ENCODE measurements around the gene L3MBTL1.
A peak's percentile ranks its signal among the peaks of the same experiment; 100 is the strongest.

Gene L3MBTL1

DNA sequence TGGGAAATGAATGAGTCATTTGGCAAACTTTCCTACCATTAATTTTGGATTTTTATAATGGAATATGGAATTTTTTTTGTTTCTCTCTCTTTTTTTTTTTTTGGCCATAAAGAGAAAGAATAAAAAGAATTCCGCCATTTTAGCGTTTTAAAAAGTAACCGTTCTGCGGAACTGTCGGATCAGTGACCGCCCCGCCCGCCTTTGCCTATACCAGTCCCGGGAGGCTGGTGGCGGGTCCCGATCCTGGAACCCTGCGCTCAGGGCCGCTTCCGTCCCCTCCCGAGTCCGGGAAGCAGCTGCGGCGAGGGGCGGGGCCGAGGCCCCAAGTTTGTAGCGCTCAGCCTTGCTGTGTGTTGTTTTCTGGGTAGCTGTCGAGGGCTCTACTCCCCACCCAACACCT, 609 bp downstream of the L3MBTL1 start:
- TF ChIP-seq, protein P1, sequence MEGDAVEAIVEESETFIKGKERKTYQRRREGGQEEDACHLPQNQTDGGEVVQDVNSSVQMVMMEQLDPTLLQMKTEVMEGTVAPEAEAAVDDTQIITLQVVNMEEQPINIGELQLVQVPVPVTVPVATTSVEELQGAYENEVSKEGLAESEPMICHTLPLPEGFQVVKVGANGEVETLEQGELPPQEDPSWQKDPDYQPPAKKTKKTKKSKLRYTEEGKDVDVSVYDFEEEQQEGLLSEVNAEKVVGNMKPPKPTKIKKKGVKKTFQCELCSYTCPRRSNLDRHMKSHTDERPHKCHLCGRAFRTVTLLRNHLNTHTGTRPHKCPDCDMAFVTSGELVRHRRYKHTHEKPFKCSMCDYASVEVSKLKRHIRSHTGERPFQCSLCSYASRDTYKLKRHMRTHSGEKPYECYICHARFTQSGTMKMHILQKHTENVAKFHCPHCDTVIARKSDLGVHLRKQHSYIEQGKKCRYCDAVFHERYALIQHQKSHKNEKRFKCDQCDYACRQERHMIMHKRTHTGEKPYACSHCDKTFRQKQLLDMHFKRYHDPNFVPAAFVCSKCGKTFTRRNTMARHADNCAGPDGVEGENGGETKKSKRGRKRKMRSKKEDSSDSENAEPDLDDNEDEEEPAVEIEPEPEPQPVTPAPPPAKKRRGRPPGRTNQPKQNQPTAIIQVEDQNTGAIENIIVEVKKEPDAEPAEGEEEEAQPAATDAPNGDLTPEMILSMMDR (IDR thresholded peaks at IDR 0.05; ENCODE audit: borderline replicate concordance, insufficient read depth, low read depth, low read length): no peak

GRCh38 chr20:43508604-43509040, 1.1 kb downstream of the L3MBTL1 start:
- TF ChIP-seq, protein P1 (IDR thresholded peaks at IDR 0.05; ENCODE audit: borderline replicate concordance, insufficient read depth, low read depth, low read length): no peak
- H3K4me3 ChIP-seq (ENCODE audit: low read depth, low read length): no peak overlapping the region

More for the DNA sequence above, 609 bp downstream of the L3MBTL1 start:
- H3K4me3 ChIP-seq (ENCODE audit: low read depth, low read length): no peak overlapping the region

GRCh38 chr20:43511879-43512278, 4.4 kb downstream of the L3MBTL1 start:
- TF ChIP-seq, protein P1 (IDR thresholded peaks at IDR 0.05; ENCODE audit: borderline replicate concordance, insufficient read depth, low read depth, low read length): no peak
- H3K4me3 ChIP-seq (ENCODE audit: low read depth, low read length): no peak overlapping the region

- TF ChIP-seq, protein P1 (IDR thresholded peaks at IDR 0.05; ENCODE audit: borderline replicate concordance, insufficient read depth, low read depth, low read length): no peak
- H3K4me3 ChIP-seq (ENCODE audit: low read depth, low read length): peak overlapping the region; percentile 22
Observed at GRCh38 chr20:43513372-43513930, 6.0 kb downstream of the L3MBTL1 start.

DNA sequence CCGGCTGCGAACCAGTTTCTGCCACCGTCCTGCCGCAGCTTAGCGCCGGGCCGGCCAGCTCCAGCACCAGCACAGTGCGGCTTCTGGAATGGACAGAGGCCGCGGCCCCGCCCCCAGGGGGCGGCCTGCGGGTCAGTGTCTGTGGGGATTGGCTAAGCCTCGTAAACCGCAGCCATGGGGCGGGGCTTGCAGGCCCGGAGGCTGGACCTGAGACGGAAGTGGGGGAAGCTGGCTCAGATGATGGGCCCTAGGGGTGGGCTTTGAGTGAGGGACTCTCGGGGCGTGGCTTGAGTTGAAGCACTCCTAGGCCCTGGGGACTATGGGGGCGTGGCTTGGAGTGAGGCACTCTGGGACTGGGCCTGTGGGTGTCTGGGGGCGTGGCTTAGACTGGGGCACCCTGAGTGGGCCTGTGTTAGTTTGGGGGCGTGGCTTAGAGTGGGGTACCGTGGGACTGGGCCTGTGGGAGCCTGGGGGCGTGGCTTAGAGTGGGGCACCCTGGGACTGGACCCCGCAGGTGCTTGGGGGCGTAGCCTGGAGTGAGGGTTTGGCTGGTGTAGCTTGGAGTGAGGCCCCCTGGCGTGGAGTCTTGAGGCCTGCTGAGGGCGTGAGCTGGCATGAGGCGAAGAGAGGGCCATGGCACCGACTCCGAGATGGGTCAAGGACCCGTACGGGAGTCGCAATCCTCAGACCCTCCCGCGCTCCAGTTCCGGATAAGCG, 6.6 kb downstream of the L3MBTL1 start:
- peak overlapping the region; percentile 54 for H3K4me3 ChIP-seq (ENCODE audit: low read depth, low read length)
- TF ChIP-seq, protein P1 (IDR thresholded peaks at IDR 0.05; ENCODE audit: borderline replicate concordance, insufficient read depth, low read depth, low read length): peak; percentile 36; the same call in 1 of the 2 replicates

DNA sequence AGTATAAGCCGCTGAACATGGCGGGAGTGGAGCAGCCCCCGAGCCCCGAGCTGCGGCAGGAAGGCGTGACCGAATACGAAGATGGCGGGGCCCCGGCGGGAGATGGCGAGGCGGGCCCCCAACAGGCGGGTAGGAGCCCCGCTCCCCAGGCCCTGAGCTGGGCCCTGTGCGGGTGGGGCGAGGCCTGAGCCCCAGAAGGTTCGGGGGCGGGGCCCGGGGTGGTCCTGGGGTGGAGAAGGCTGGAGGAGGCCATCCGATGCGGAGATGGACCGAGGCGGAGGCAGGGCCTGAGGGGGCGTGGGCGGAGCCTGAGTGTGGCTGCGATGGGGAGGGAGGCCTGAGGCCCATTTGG, 7.1 kb downstream of the L3MBTL1 start:
- TF ChIP-seq, protein P1 (IDR thresholded peaks at IDR 0.05; ENCODE audit: borderline replicate concordance, insufficient read depth, low read depth, low read length): no peak
- peak overlapping the region; percentile 54 for H3K4me3 ChIP-seq (ENCODE audit: low read depth, low read length)

- no peak overlapping the region for H3K4me3 ChIP-seq (ENCODE audit: low read depth, low read length)
- TF ChIP-seq, protein P1 (IDR thresholded peaks at IDR 0.05; ENCODE audit: borderline replicate concordance, insufficient read depth, low read depth, low read length): no peak
Observed at GRCh38 chr20:43515628-43516027, 8.1 kb downstream of the L3MBTL1 start.
